Stimulated activated CD4-positive, alpha-beta T cell treated with anti-CD3 and anti-CD28 coated beads, Interleukin-1b, Interleukin-23, amount 100 ng/mL, for 1 hour (primary cell): ENCODE data around the gene TSEN54.
A peak's percentile ranks its signal among the peaks of the same experiment; 100 is the strongest.

Experiments
- DNase-seq, 2 donors: peaks; one replicate each; pipeline ENCODE4 v3.0.0-alpha.2; 2020; ENCODE audit warnings: low read depth in 2 of 2

The TSEN54 gene

DNA sequence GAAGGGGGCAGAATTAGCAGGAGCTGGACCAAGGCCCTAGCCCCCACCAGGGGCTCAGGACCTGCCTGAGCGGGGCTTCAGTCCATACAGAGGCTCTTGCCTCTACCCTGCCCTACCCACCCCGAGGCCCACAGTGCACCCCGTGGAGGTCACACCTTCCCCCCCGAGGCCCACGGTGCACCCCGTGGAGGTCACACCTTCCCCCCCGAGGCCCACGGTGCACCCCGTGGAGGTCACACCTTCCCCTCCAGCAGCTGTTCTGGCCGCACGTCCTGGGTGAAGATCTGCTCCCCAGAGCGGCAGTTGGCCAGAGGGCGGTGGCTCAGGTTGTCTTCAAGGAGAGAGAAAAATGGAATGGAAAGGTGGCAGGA is 12.4 kb upstream of the TSEN54 start:
- no peak for DNase-seq

DNA sequence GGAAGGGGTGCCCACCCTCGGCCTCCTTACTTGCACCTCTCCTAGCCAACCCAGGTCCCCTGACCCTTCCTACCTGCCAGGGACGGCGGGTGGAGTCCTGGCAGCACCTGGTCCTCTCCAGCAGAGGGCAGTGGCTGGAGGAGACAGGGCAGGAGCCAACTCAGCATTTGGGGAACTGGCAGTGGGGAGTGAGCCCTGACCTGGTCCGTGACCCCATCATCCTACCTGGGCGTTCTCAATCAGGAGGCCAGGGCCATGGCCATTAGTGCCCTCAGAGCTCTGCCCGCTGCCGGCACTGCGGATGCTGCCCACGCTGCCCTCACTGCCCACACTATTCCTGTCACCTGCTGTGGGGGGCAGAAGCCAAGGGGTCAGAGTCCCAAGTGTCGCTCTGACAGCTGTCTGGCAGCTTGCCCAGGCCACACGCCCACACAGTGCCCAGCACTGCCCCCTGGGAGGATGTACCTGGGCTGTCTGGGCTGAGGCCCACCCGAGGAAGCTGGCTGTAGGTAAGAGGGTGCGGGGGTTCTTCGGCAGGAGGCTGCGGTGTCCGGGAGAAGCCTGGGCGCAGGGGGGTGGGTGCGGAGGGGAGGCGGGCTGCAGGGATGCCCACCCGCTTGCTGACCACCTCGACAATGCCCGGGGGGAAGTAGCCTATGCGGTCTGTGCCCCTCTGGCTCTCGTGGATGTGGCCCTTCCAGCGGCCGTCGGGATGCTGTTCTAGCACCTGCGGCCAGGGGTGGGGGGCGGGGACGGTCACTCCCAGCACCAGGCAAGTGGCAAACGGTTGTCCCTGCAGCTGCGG is 11.8 kb upstream of the TSEN54 start:
- DNase-seq, result no peak

DNA sequence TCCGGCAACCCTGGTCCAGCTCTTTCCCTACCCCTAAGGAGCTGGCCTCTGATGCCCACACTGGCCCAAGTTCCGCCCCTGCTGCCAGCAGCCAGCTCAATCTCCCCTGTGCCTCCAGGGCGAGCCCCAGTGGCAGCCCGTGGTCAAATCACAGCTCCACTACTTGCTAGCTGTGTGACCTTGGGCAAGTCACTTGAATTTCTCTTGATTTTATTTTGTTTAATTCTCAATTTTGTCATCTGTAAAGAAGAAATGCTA is 11.2 kb upstream of the TSEN54 start:
- no peak for DNase-seq

DNA sequence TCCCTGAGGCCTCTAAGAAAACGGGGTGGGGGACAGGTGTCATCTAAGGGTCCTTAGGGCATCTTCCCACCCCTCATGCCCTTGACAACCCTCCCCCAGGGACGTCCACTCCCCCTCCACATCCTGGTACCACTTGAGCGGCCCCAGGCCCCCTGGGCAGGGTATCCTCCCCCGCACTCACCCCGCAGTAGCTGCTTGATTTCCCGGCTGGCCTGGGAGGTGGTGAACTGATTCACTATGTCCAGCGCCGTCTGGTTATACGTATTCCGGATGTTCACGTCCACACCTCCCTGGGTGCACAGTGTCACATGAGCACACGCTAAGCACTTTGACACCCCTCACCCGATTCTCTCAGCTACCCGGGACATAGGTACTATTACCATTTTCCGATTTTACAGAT is 10.7 kb upstream of the TSEN54 start:
- DNase-seq, result no peak

DNA sequence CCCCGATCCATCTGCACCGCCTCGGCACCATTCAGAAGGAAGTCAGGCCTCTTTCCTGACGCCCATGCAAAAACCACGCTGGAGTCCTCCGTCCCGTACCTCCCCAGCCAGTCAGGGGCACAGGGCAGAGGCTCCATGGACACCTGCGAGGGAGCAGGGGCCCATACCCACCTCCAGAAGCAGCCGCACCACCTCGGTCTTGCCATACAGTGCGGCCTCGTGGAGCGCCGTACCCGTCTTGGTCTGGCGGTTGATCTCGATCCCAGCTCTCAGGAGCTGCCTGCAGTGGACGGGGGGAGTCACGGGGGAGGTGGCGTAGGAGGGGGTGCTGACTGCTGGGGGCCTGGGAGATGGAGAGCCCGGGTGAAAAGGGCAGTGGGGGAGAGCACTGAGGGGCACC is 10.2 kb upstream of the TSEN54 start:
- DNase-seq, result no peak

DNA sequence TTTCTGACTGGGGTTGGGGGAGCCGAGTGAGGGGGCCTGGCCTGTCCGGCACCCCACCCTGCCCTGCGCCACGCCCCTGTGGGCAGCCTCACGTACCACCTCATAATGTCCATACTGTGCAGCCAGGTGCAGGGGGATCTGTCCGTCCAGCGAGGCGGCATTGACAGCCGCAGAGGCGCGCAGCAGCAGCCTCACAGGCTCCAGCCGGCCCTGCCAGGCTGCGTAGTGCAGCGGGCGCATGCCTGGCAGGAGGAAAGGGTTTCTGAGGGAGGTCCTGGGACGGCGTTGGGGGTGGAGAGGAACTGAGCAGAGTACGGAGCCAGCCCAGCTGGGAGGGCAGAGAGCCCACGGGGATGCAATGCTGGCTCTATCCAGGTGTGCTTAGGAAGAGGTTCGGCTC is 9.4 kb upstream of the TSEN54 start:
- no peak for DNase-seq

DNA sequence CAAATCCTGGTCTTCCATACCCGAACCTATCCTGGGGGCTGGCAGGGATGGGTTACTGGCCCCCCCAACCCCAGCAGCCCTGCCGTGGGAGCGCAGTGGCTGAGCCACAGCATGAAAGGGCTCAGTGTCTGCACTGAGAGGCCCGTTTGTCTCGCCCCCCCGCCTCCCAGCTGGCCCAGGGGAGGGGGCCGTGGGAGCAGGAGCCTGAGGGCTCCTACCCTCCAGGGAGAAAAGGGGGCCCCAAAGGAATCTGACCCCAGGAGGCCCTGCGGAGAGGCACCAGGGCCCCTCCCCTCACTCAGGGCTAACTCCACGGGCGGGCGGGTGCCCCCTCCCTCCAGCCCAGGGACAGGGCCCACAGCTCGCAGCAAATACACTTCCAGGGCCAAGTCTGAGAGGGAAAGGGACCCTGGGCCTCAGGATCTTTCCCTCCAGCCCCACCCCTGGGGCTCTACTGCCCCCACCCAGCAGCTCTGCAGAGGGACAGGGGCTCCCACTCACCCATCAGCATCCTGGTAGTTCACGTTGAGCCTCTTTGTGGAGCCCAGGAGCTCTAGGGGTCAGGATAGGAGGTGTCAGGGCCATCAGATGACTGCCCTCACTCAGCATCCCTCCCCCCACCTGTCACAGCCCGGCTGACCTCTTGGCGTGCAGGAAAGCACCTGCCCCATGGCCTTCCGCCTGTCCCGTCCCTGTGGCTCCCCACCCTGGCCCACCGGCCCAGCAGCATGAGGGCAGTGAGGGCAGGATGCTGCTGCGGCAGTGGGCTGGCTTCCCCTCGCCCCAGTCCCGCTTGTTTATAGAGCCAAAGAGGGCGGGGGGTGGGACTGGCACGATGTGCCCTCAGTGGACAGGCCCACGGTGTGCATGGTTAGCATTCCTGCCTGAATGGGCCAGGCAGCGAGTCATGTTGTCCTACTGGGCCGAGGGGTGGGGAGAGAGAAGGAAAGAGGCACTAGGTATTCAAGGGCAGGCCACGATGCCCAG is 8.3 kb upstream of the TSEN54 start:
- DNase-seq, result no peak

DNA sequence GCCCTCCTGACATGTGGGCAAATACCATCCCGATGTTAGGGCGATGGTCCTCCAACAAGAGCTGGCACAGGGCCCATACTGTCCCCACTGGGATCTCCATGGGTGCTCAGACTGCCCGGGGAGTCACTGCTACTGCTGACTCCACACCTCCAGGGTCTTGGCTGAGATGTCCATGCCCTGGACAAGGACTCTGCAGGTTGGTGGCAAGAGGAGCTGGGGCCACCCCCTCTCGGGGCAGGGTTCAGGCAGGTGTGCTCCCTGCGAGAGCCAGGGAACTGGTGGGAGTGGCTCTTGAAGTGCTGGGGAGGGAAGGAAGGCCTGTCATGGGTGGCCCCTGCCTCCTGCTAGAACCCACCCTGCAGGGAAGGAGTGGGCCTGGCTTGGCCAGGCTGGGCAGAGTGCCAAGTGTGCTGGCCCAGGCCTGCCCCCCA is 7.4 kb upstream of the TSEN54 start:
- no peak for DNase-seq

DNA sequence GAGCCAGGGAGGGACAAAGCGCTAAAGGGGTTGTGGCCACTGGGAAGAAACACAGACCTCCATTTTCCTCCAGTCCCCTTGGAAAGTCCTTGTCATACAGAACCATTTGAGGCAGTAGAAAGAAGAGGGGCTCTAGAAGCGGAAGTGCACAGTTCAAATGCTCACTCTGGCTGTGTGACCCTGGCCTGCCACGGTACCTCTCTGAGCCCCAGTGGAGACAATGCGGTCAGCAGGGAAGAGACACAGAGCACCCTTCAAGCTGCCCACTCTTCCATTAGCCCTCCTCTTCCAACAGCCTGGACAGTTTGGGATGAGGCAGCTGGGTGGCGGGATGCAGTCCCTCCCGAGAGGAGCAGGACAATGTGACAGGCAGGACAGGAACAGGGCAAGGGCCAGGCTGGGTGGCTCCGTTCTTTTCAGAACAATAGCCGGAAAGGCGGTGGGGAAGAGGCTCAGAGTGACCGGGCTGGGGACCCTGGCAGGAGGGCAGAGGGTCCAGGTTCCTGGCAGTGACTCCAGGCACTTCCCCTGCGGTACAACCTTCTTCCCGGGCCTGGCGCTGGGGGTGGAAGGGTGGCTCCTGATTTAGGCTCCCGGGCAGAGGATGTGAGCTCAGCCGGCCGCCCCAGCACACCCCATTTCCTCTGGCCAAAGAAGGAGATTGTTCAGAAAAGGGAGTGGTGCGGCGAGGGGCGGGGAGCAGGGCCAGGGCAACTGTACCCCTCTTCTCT is 6.6 kb upstream of the TSEN54 start:
- DNase-seq, result no peak

DNA sequence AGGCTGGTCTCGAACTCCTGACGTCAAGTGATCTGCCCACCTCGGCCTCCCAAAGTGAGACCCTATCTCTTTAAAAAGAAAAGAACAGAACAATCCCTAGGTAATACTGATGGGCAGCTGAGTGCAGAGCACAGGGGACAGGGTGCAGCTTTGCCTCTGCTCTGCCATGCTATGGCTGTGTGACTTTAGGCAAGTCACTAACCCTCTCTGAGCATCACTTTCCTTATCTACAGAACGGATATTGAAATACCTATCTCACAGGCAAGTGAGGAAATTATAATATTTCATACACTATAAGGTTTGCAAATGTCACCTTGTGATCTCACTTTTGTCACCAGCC is 5.1 kb upstream of the TSEN54 start:
- no peak for DNase-seq

DNA sequence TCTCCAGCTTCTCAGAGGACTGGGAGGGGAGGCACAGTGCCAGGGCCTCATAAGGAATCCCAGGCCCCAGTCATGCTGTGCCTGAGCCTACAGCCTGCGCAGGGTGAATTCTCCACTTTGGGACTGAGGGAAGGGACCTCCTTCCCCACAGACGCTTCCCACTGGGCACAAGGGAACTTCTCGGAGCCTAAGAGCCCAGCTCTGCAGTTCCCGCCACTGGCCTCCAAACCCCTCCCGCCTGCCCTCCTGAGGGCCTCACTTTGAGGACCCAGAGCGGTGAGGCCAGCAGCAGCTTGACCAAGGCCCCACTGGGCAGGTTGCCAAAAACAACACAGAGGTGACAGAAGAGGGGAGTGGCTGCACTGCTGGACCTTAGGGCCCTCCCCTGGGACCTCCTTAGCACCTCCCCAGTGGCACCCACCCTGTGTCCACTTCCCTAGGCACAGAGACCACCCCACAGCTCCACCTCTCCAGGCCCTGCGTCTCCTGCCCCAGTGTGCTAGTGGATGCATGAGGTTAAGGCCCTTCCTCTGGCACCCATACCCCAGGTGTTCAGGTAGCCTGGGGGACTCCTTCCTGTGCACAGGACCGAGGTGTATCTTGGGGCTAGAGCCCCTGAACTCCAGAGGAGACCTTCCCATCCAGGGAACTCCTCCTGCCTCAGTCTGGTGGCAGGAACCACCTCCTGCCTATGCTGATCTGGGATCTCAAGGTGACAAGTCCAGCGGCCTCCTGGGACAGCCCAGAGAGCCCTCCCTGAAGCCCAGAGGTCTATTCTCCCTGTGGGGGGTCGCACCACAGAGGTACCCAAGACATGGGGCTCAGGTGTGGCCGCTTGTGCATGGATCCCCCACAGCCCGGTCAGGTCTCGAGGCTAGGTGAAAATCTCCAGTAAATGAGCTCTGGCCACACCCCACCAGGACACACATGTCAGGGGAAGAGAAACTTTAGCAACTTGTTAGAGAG is 4.4 kb upstream of the TSEN54 start:
- no peak for DNase-seq

DNA sequence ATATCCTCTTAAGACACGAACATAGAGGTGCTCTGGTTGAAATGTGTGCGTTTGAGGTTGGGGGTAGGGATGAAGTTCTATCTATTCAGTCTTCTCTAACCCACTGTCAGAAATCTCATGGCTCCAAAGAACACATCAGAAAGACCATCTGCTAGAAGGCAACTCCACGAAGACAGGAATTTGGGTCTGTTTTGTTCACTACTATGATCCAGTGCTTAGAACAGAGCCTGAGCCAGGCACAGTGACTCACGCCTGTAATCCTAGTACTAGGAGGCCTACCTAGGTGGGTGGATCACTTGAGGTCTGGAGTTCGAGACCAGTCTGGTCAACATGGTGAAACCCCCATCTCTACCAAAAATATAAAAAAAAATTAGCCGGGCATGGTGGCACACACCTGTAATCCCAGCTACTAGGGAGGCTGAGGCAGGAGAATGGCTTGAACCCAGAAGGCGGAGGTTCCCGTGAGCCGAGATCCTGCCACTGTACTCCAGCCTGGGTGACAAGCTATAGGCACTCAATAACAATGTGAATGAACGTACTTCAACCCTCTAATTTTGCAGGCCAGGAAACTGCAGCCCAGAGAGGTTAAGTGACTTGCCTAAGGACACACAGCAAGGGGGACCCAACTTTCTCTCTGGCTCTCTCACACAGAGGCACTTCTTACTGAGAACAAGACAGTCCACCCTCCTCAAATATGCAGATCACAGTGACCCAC is 3.2 kb upstream of the TSEN54 start:
- DNase-seq, result no peak

DNA sequence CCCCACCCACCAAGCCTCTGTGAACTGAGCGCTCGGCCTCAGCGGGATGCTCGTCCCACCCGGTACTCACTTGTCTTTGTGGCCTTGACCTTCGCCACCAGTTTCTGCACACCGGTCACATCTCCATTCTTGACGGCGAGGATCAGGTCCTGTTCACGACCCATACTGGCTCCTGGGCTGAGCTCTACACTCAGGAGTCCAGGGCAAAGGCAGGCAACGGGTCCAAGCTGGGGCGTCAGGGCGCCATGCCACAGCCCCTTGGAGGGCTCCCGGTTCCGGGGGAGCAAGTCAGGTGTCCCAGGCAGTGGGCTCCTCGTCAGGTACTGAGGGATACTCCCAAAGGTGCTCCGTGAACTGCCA is 2.7 kb upstream of the TSEN54 start:
- DNase-seq, result no peak

DNA sequence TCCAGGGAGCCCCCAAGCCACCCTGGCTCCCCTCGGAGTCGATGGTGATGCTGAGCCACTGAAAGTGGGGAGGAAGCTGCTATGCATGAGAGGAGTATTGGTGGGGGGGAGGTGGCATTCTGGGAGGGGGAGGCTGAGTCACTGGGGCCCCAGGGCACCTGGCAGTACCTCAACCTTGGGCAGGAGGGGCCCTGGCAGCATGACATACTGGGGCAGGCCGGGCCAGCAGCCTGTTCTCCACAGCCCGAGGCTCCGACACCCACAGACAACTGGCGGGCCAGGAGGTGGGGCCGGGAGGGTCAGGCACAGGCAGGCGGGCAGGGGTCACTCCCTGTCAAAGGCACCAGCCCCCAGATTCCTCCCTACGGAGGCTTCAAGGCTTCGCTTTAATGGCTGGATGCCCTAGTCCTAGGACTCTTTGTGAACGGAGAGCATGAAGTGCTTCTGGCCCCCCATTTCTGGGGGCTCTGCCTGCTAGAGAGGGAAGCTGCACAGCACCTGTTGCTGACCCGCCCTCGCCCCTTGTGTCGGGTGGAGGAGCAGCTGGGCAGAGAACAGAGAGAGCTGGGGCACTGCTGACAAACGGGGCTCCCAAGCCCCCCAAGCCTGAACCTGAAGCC is 1.9 kb upstream of the TSEN54 start:
- DNase-seq, result no peak

DNA sequence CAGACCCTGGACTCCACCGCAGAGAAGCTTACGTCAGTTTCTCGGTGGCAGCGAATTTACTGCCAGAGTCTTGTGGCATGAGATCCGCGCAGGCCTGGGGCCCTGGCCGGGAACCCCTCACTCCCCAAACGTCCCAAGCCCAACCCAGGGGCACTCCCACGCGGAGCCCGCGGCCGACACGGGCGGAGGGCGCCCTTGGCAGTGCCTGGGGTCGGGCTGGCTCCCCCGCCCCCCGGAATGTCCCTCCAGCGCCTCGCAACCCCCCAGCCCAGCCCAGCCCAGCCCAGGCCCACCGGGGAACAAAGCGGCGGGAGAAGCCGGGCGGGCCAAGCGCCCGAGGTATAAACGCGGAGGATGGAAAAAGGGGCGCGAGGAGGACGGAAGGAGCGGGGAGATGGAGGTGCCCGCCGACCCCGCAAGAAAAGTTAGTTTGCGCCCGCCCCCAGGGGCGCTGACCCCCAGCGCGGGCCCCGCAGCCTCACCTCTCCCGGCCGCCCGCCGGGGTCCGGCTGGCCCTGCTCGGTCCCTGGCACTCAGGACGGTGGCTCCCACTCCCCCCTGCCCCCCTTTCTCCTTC is 1.3 kb upstream of the TSEN54 start:
- DNase-seq, result no peak

DNA sequence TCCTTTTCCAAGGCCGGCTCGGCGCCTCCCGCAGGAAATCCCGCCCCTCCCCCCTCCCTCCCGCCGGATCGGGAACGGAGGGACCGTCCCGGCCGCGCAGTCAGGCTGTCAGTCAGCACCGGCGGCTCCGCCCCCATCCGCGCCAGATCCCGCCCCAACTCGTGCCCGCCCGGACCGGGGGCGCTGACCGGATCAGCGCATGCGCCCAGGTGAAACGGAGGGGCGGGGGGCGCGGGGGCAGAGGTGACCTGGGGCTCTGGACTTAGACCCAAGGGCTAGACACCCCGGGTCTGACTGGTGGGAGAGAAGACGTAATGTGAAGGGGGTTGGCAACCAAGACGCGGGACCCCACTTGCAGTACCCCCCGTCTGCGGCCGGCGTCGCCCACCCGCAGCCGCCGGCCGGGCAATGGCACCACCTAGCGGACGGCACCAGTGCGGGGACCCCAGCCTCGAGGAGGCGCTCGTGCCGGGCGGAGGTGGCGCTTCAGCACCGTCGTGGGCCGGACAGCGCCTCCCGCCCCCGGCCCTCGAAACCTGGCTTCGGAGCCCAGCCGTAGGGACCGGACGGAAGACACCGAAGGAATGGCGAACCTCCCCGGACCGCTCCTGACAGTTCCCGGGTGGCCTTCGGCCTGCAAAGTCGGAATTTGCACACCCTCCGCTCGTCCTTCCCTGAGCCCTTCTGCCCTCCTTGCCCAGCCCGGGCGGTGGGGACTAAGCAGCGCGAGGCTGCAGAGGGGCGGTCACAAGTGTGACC is 653 bp upstream of the TSEN54 start, which contains the start of gene CASKIN2:
Gene CASKIN2 (minus strand): TSS at position 42 of the 759 bp plus-strand sequence. CDS start 1,733 bp downstream, outside the sequence.
- DNase-seq, result peak; percentile 39 to 79

DNA sequence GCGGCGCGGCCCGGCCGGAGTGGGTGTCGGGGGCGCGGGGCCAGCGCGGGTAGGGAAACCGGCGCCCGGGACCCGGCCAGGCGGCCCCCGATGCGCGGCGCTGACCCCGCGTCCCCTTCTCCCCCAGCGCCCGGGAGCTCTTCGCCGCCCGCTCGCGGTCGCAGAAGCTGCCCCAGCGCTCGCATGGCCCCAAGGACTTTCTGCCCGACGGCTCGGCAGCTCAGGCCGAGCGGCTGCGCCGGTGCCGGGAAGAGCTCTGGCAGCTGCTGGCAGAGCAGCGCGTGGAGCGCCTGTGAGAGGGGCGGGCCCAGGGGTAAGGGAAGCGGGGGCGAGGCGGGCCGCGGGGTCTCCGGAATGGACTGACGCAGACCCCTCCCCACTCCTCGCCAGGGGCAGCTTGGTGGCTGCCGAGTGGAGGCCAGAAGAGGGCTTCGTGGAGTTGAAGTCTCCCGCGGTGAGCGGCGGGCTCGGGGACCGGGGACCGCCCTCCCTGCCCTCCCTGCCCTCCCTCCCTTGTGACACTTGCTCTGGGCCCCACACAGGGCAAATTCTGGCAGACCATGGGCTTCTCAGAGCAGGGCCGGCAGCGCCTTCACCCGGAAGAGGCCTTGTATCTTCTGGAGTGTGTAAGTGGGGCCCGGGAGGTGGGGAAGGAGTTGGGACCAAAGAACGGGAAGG is 430 bp downstream of the TSEN54 start:
- no peak for DNase-seq

DNA sequence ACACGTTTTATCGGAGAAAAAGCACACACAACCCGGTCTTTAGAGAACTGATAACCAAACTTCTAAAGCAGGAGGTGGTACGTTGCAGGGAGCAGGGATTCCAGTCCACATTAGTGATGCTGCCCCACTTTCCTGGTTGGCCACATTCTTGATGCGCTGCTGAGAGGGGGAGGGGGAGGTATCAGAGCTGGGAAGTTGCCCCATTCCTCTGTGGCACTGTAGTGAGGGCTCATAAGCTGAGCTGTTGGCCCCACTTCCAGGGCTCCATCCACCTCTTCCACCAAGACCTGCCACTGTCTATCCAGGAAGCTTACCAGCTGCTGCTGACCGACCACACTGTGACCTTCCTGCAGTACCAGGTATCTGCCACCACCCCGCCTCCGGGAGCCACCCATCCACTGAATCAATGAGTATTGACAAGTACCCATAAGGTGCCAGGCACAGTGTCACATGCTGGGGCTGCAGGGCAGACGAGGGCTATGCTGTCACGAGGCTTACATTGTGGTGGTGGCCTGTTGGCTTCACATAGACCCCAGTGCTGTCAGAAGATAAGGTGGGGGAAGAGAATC is 1.1 kb downstream of the TSEN54 start:
- no peak for DNase-seq
